Tibial nerve (tissue), 3 donors: ENCODE data around the gene USP6NL.

Experiments
- POLR2A ChIP-seq, 2 donors: fragments of 450-650 bp; IDR thresholded peaks; one replicate each; pipeline ENCODE4 v1.6.1; 2017; ENCODE audit warnings: antibody characterized with exemption in 2 of 2, mild to moderate bottlenecking in 2 of 2, moderate library complexity in 2 of 2
- TF ChIP-seq, protein P1 (sequence below), 5 experiments: fragments of 200-600 bp in 3 of 5; fragments of 450-650 bp in 2 of 5; sonication (generic) in 3 of 5; IDR thresholded peaks; one replicate each; pipeline ENCODE4 v1.5.1; 2016 to 2019; ENCODE audit warnings: antibody characterized with exemption in 5 of 5, mild to moderate bottlenecking in 3 of 5, moderate library complexity in 2 of 5

- no peak for TF ChIP-seq POLR2A (IDR thresholded peaks at IDR 0.05)
- TF ChIP-seq, protein P1, sequence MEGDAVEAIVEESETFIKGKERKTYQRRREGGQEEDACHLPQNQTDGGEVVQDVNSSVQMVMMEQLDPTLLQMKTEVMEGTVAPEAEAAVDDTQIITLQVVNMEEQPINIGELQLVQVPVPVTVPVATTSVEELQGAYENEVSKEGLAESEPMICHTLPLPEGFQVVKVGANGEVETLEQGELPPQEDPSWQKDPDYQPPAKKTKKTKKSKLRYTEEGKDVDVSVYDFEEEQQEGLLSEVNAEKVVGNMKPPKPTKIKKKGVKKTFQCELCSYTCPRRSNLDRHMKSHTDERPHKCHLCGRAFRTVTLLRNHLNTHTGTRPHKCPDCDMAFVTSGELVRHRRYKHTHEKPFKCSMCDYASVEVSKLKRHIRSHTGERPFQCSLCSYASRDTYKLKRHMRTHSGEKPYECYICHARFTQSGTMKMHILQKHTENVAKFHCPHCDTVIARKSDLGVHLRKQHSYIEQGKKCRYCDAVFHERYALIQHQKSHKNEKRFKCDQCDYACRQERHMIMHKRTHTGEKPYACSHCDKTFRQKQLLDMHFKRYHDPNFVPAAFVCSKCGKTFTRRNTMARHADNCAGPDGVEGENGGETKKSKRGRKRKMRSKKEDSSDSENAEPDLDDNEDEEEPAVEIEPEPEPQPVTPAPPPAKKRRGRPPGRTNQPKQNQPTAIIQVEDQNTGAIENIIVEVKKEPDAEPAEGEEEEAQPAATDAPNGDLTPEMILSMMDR (IDR thresholded peaks at IDR 0.05) = no peak
Observed at GRCh38 chr10:11505639-11506038, 105.8 kb downstream of the USP6NL start.
